Brain microvascular endothelial cell (primary cell): Measurements from ENCODE around the gene FGF7.
A peak's percentile ranks its signal among the peaks of the same experiment; 100 is the strongest.

ENCODE experiments used
- DNase-seq: peaks from one replicate; pipeline ENCODE4 v3.0.0-alpha.2; 2020
- H3K27ac ChIP-seq: fragments of 250-450 bp; sonication (Bioruptor Pico); 2 replicates; pipeline ENCODE4 v1.5.1; 2020; ENCODE audit warnings: mild to moderate bottlenecking, moderate library complexity
- H3K27me3 ChIP-seq: fragments of 250-450 bp; sonication (Bioruptor Pico); replicated peaks from 2 replicates; pipeline ENCODE4 v1.5.1; 2020; ENCODE audit warnings: mild to moderate bottlenecking
- H3K36me3 ChIP-seq: fragments of 250-450 bp; sonication (Bioruptor Pico); replicated peaks from 2 replicates; pipeline ENCODE4 v1.5.1; 2020; ENCODE audit warnings: mild to moderate bottlenecking
- H3K4me3 ChIP-seq: 2 replicates; pipeline ENCODE4 v1.5.1; 2011; ENCODE audit warnings: low read depth, mild to moderate bottlenecking, control low read depth, low read length, moderate library complexity
- in situ Hi-C: cut with HindIII; loops from 2 replicates; pipeline ENCODE4 v1.10.0; 2017; ENCODE audit warnings: low sequenced_read_pairs, low pct_ligation_motif_present
- TF ChIP-seq, protein P1 (sequence below): IDR thresholded peaks from 2 replicates; pipeline ENCODE4 v1.5.1; 2011; ENCODE audit warnings: low read depth, mild to moderate bottlenecking, moderate library complexity, low read length, control low read depth, inconsistent platforms; ENCODE audit errors: missing control alignments

FGF7 gene

DNA sequence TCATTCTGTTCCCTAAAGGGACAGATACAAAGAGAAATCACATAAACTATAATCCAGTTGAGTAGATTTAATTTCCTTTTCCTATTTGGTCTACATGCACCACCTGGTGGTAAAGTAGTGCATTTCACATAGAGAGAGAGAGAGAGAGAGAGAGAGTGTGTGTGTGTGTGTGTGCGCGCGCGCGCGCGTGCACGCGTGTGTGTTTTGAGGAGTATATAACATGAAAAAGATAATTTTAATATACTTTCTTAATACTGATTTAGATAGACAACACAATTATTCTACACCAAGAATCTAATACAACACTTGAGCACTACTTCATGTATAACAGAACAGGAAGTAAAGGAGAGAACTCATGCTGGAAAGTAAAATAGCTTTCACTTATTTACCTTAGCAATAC lies 1.1 kb upstream of the FGF7 start:
- TF ChIP-seq, protein P1, sequence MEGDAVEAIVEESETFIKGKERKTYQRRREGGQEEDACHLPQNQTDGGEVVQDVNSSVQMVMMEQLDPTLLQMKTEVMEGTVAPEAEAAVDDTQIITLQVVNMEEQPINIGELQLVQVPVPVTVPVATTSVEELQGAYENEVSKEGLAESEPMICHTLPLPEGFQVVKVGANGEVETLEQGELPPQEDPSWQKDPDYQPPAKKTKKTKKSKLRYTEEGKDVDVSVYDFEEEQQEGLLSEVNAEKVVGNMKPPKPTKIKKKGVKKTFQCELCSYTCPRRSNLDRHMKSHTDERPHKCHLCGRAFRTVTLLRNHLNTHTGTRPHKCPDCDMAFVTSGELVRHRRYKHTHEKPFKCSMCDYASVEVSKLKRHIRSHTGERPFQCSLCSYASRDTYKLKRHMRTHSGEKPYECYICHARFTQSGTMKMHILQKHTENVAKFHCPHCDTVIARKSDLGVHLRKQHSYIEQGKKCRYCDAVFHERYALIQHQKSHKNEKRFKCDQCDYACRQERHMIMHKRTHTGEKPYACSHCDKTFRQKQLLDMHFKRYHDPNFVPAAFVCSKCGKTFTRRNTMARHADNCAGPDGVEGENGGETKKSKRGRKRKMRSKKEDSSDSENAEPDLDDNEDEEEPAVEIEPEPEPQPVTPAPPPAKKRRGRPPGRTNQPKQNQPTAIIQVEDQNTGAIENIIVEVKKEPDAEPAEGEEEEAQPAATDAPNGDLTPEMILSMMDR, result peak; percentile 72
- H3K27me3 ChIP-seq, result no peaks in the 10 kb centered on the region
- in situ Hi-C loops, result no loop called here
- H3K36me3 ChIP-seq, result no peaks in the 10 kb centered on the region
- no peak overlapping the region for H3K27ac ChIP-seq
- DNase-seq, result peak; percentile 38
- no peak overlapping the region for H3K4me3 ChIP-seq

DNA sequence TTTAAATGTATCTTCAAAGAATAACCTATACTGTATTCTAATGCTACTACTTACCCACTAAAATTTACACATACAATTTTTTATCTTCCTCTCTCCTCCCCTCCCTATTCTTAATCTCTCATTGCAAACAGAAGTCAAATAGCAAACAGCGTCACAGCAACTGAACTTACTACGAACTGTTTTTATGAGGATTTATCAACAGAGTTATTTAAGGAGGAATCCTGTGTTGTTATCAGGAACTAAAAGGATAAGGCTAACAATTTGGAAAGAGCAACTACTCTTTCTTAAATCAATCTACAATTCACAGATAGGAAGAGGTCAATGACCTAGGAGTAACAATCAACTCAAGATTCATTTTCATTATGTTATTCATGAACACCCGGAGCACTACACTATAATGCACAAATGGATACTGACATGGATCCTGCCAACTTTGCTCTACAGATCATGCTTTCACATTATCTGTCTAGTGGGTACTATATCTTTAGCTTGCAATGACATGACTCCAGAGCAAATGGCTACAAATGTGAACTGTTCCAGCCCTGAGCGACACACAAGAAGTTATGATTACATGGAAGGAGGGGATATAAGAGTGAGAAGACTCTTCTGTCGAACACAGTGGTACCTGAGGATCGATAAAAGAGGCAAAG lies 984 bp downstream of the FGF7 start:
- peak overlapping the region; percentile 5 for H3K4me3 ChIP-seq
- TF ChIP-seq, protein P1, result no peak
- no peak for DNase-seq
- no peaks in the 10 kb centered on the region for H3K27me3 ChIP-seq
- no peak overlapping the region for H3K27ac ChIP-seq
- H3K36me3 ChIP-seq, result no peaks in the 10 kb centered on the region
- in situ Hi-C loops, result no loop called here

DNA sequence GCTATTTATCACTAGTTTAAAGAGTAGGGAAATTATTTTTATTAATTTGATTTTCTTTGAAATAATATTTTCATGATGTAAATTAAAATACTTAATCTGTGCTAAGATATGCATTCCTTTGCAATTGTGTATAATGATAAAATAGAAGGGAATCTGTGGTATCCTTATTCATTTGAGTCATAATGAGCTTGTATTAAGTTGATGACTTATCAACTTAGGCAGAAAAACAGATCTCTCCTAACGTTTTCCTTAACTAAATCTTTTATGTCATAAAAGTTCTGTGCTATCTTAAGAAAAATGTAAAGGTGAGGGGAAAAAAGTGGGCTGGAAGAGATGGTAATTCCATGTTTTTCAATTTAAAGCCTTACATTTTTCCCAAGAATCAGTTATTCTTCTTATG lies 1.9 kb downstream of the FGF7 start:
- H3K27ac ChIP-seq, result no peak overlapping the region
- H3K4me3 ChIP-seq, result no peak overlapping the region

DNA sequence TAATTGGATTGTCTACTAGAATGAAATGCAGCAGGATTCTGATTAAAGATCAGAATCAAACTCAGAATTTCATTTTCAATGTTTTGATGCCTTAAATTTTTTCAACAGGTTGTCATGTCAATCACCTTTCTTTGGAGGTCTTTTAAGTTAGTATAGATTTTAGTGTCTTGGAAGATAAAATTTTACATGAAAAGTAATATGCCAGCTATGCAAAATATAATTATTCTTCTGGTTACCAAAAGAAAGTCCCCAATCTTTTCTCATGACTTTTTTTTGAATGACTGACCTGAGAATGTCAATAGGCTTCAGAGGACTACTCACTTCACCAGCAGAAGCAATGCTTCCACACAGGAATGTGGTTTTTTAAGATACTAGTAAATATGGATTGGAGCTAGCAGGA lies 4.3 kb downstream of the FGF7 start:
- Histone ChIP-seq H3K27ac (no peak overlapping the region), H3K27me3 (no peaks in the 10 kb centered on the region), H3K36me3 (no peaks in the 10 kb centered on the region), H3K4me3 (no peak overlapping the region)
- TF ChIP-seq, protein P1, result no peak
- no peak for DNase-seq
- in situ Hi-C loops, result no loop called here

More for the DNA sequence above, 1.9 kb downstream of the FGF7 start:
- Histone ChIP-seq H3K27me3 (no peaks in the 10 kb centered on the region), H3K36me3 (no peaks in the 10 kb centered on the region)
- no peak for DNase-seq
- TF ChIP-seq, protein P1, result no peak
- in situ Hi-C loops, result no loop called here

DNA sequence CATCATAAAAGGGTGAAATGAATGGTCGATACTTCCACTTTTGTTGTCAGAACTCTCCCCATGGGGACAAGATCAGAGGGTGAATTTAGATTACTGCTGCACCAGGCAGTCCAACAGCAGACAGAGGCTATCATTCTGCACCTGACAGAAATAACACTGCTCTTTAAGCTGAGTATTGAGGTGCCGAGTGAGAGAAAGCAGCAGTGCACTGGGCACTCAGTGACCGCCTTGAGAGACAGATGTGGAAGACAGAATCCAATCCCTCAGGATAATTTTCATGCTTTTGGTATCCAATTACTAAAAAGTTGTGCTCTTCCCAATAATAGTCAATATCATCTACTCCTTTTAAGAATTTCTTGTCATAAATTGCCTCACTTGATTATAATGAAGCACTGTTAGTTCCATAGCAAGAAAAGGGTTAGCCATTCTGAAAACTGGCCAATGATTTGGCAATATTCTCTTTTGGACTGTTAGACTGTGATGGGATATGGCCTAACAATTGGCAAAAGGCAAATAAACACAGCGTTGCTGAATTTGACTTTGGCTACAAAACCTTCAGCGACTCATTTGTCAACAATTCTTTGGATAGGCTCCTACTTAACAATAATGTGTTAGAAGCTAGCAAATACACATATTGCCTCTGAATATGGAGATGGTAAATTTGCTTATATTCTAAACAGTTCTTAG lies 5.5 kb downstream of the FGF7 start:
- in situ Hi-C loops, result no loop called here
- Histone ChIP-seq H3K27me3 (no peaks in the 10 kb centered on the region), H3K4me3 (no peak overlapping the region), H3K27ac (no peak overlapping the region), H3K36me3 (no peaks in the 10 kb centered on the region)
- DNase-seq, result no peak
- TF ChIP-seq, protein P1, result no peak
